ENCODE results near the gene TIMM17B. TPM values are rescaled to one million over a fixed set of nuclear protein-coding genes. Genes with fewer than 3 reads are reported as not detected.

The TIMM17B gene
- total RNA-seq, 2 experiments from 2014 or later: 40.0 to 40.3 TPM

DNA sequence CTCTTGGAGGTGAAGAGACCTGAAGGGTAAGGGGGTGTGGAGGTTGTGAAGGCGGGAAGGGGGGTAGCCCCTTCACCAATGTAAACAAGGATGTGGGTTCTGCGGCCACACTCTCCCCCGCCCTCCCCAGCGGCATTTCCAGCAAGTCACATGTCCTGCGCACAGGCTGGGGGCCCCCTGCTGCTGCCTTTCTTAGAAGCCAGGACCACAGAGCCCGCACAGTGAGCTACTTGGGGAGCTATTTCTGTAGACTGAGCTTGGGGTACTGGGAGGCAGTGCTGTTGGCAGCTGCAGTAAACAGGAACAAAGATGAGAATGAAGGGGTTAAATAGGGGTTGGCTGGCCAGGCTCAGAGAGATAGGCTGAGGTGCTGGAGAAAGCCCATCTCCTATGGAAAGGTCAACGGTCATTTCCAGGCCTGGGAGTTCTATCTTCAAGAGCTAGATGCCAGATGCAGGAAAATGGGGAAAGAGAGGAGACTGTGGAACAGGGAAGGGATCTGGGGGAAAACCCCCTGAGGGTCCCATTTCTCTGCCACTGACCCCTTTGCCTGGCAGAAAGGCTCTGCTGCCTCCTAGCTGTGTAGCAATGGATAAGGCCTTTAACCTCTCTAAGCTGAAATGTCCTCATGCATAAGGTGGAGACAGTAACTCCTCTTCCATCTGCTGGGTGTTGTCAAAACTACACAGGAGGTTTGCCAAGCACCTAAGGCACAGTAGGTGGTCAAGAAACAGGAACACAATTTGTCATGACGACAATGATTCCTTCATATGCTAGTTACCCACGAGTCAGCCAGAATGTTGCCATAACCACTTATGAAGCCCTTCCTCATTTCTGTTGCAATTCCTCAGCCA is 39.7 kb upstream of the TIMM17B start:
- Mint-ChIP-seq H3K4me3 (peak overlapping the region; percentile 82), H3K27me3 (no peaks in the 10 kb centered on the region), H3K4me1 (ENCODE audit: low read depth) (peaks cover 90% of the 10 kb centered on the region), H3K27ac (peak overlapping the region; percentile 98), H3K9me3 (no peaks in the 10 kb centered on the region), H3K36me3 (ENCODE audit: low read depth) (peaks cover 70% of the 10 kb centered on the region)
- peak; percentile 68 for ATAC-seq (ENCODE audit: poor library complexity)
- DNase-seq: peak; percentile 77 to 94 (median 88)
- TF ChIP-seq, protein P1, sequence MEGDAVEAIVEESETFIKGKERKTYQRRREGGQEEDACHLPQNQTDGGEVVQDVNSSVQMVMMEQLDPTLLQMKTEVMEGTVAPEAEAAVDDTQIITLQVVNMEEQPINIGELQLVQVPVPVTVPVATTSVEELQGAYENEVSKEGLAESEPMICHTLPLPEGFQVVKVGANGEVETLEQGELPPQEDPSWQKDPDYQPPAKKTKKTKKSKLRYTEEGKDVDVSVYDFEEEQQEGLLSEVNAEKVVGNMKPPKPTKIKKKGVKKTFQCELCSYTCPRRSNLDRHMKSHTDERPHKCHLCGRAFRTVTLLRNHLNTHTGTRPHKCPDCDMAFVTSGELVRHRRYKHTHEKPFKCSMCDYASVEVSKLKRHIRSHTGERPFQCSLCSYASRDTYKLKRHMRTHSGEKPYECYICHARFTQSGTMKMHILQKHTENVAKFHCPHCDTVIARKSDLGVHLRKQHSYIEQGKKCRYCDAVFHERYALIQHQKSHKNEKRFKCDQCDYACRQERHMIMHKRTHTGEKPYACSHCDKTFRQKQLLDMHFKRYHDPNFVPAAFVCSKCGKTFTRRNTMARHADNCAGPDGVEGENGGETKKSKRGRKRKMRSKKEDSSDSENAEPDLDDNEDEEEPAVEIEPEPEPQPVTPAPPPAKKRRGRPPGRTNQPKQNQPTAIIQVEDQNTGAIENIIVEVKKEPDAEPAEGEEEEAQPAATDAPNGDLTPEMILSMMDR (IDR thresholded peaks at IDR 0.05): peak; percentile 40
- Histone ChIP-seq H3K27me3 (ENCODE audit: control insufficient read depth in 1 of 2, insufficient read depth in 2 of 2, low read length in 2 of 2) (no peaks in the 10 kb centered on the region), H3K27ac (ENCODE audit: low read depth in 1 of 2, low read length in 2 of 2) (peak overlapping the region; percentile 92 to 93), H3K9me3 (ENCODE audit: control insufficient read depth in 1 of 2, insufficient read depth in 1 of 2, low read length in 2 of 2) (no peaks in the 10 kb centered on the region), H3K36me3 (ENCODE audit: insufficient read depth, low read length) (peaks cover 32% of the 10 kb centered on the region), H3K4me1 (ENCODE audit: insufficient read depth, low read length) (peaks cover 85% of the 10 kb centered on the region), H3K4me3 (ENCODE audit: low read length) (peak overlapping the region; percentile 49)
- ChIA-PET POLR2A (interaction anchor here (0.6 to 9.1 kb wide), 21 partner anchors 9 to 363 kb away, joined by 3 to 335 read pairs (median 5); partner anchors contain the start of genes GRIPAP1, HDAC6, OTUD5 and PIM2), CTCF (interaction anchor here (0.7 to 2.5 kb wide), 10 partner anchors 9 to 242 kb away, joined by 3 to 13 read pairs (median 8); partner anchors contain the start of genes PQBP1, SLC35A2 and TIMM17B)
- intact Hi-C loops (cut with DNase I, micrococcal nuclease): loop anchor here (1.0 to 5.0 kb wide), 4 partner anchors 17 to 290 kb away; no protein-coding TSS in a partner anchor

DNA sequence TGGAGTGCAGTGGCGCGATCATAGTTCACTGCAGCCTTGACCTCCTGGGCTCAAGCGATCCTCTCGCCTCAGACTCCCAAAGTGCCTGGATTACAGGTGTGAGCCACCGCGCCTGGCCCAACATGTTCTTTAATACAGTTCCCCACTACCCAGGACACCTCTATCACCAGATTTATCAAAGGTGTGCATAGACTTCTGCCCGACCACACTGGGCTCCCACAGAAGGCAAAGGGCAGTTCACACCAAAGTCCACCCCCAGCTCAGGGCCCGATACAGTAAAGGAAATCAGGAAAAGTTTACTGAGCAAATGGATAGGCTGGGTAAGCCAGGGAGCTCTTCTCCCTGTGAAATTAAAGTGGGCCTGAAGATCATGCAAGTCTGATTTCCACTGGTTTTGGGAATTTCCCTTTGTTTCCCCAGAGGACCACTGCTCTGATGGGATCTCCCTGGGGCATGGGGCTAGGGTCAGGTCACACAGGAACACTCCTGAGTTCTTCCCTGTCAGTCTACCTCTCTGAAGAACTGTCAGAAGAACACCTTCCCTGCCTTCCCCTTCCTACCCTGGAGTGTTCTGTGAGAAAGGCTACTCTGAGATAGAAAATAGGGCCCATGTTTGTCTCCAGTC is 39.0 kb upstream of the TIMM17B start:
- Histone ChIP-seq H3K9me3 (ENCODE audit: control insufficient read depth in 1 of 2, insufficient read depth in 1 of 2, low read length in 2 of 2) (no peaks in the 10 kb centered on the region), H3K27me3 (ENCODE audit: control insufficient read depth in 1 of 2, insufficient read depth in 2 of 2, low read length in 2 of 2) (no peaks in the 10 kb centered on the region), H3K27ac (ENCODE audit: low read depth in 1 of 2, low read length in 2 of 2) (peak overlapping the region; percentile 92 to 93), H3K36me3 (ENCODE audit: insufficient read depth, low read length) (peaks cover 30% of the 10 kb centered on the region), H3K4me1 (ENCODE audit: insufficient read depth, low read length) (peaks cover 78% of the 10 kb centered on the region), H3K4me3 (ENCODE audit: low read length) (peak overlapping the region; percentile 49)
- no peak for DNase-seq
- CTCF ChIA-PET: interaction anchor here (1.1 to 2.5 kb wide), 9 partner anchors 8 to 45 kb away, joined by 3 to 13 read pairs (median 8); partner anchors contain the start of genes PQBP1, SLC35A2 and TIMM17B
- Mint-ChIP-seq H3K36me3 (ENCODE audit: low read depth) (peaks cover 62% of the 10 kb centered on the region), H3K9me3 (no peaks in the 10 kb centered on the region), H3K4me3 (peak overlapping the region; percentile 82), H3K27ac (peak overlapping the region; percentile 98), H3K27me3 (no peaks in the 10 kb centered on the region), H3K4me1 (ENCODE audit: low read depth) (peaks cover 82% of the 10 kb centered on the region)
- no peak for ATAC-seq (ENCODE audit: poor library complexity)
- TF ChIP-seq, protein P1 (IDR thresholded peaks at IDR 0.05): no peak
- POLR2A ChIA-PET: interaction anchor here (0.7 to 9.1 kb wide), 15 partner anchors 9 to 362 kb away, joined by 3 to 335 read pairs (median 11); partner anchors contain the start of genes GRIPAP1, HDAC6, OTUD5 and PIM2
- intact Hi-C loops (cut with DNase I, micrococcal nuclease): loop anchor here (1.0 to 5.0 kb wide), 4 partner anchors 16 to 289 kb away; no protein-coding TSS in a partner anchor

- no peak for ATAC-seq (ENCODE audit: poor library complexity)
- Histone ChIP-seq H3K27me3 (ENCODE audit: control insufficient read depth in 1 of 2, insufficient read depth in 2 of 2, low read length in 2 of 2) (no peaks in the 10 kb centered on the region), H3K4me1 (ENCODE audit: insufficient read depth, low read length) (peaks cover 68% of the 10 kb centered on the region), H3K36me3 (ENCODE audit: insufficient read depth, low read length) (peaks cover 39% of the 10 kb centered on the region), H3K27ac (ENCODE audit: low read depth in 1 of 2, low read length in 2 of 2) (peak overlapping the region; percentile 64 to 68), H3K9me3 (ENCODE audit: control insufficient read depth in 1 of 2, insufficient read depth in 1 of 2, low read length in 2 of 2) (no peaks in the 10 kb centered on the region), H3K4me3 (ENCODE audit: low read length) (no peak overlapping the region)
- H3K27me3 Mint-ChIP-seq: no peaks in the 10 kb centered on the region
- ChIA-PET CTCF (no interaction called here), POLR2A (interaction anchor here (1.0 to 8.8 kb wide), 5 partner anchors 16 to 37 kb away, joined by 4 to 150 read pairs (median 49); partner anchors contain the start of genes OTUD5, PQBP1, SLC35A2 and TIMM17B)
- peak overlapping the region; percentile 98 for H3K27ac Mint-ChIP-seq
- intact Hi-C loops (cut with DNase I, micrococcal nuclease): loop anchor here in 1 of 2 experiments (5.0 kb wide), 1 partner anchor 288 kb away; no protein-coding TSS in a partner anchor
- H3K4me3 Mint-ChIP-seq: peak overlapping the region; percentile 58
- H3K36me3 Mint-ChIP-seq (ENCODE audit: low read depth): peaks cover 72% of the 10 kb centered on the region
- peaks cover 74% of the 10 kb centered on the region for H3K4me1 Mint-ChIP-seq (ENCODE audit: low read depth)
- TF ChIP-seq, protein P1 (IDR thresholded peaks at IDR 0.05): no peak
- H3K9me3 Mint-ChIP-seq: no peaks in the 10 kb centered on the region
- no peak for DNase-seq
These were observed 37.7 kb upstream of the TIMM17B start for GRCh38 chrX:48935301-48935670.
